ENCODE measurements around the gene BRF1.
"Not testable (repeated sequence)": the region's sequence is repeated elsewhere in the genome, so short reads cannot be mapped to it uniquely, and the experiment has no call there.

BRF1 gene, protein sequence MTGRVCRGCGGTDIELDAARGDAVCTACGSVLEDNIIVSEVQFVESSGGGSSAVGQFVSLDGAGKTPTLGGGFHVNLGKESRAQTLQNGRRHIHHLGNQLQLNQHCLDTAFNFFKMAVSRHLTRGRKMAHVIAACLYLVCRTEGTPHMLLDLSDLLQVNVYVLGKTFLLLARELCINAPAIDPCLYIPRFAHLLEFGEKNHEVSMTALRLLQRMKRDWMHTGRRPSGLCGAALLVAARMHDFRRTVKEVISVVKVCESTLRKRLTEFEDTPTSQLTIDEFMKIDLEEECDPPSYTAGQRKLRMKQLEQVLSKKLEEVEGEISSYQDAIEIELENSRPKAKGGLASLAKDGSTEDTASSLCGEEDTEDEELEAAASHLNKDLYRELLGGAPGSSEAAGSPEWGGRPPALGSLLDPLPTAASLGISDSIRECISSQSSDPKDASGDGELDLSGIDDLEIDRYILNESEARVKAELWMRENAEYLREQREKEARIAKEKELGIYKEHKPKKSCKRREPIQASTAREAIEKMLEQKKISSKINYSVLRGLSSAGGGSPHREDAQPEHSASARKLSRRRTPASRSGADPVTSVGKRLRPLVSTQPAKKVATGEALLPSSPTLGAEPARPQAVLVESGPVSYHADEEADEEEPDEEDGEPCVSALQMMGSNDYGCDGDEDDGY
- 66.8 to 113 reads per million in 2 donors for total RNA-seq

DNA sequence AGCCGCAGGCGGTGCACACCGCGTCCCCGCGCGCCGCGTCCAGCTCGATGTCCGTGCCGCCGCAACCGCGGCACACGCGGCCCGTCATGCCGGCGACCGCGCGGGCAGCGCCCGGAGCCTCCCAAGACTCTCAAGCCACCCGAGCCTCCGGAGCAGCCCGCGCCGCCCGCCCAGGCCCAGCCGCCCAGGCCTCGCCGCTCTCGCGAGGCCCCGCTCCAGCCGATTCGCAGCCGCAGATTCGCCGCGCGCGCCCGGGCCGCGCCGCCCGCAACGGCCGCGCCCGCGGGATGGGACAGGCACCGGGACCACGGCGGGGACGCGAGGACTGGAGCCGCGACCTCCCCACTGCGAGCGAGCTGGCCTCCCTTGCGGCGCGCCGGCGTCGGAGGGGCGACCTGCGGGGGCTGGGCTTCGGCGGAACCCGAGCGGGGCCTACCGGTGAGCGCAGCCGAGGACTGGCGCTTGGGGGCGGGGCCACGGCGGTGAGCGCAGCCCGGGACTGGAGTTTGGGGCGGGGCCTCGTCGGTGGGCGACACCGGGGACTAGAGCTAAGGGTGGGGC lies at the start of gene BRF1:
TSS of gene BRF1 (minus strand) at position 460 of the 561 bp plus-strand sequence. CDS start at position 88, 372 bp downstream.
- DNase-seq, result peak; percentile 97

DNA sequence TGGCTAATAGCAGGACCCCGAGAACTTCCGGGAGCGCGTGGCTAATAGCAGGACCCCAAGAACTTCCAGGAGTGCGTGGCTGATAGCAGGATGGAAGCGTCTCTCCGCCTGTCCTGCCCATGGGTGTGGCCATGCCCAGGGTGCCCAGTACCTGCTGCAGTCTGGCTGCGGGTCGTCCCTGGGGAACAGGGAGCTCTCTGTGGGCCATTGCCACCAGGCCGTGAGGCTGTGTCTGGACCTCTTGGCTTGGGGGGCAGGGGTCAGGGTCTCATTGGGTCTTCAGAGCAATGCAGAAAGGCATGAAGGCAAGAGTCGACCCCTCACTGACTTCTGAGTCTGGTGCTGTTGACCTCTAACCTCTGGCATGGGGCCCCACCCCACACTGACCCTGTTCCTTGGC lies 49.2 kb upstream of the BRF1 start:
- DNase-seq, result no peak

DNA sequence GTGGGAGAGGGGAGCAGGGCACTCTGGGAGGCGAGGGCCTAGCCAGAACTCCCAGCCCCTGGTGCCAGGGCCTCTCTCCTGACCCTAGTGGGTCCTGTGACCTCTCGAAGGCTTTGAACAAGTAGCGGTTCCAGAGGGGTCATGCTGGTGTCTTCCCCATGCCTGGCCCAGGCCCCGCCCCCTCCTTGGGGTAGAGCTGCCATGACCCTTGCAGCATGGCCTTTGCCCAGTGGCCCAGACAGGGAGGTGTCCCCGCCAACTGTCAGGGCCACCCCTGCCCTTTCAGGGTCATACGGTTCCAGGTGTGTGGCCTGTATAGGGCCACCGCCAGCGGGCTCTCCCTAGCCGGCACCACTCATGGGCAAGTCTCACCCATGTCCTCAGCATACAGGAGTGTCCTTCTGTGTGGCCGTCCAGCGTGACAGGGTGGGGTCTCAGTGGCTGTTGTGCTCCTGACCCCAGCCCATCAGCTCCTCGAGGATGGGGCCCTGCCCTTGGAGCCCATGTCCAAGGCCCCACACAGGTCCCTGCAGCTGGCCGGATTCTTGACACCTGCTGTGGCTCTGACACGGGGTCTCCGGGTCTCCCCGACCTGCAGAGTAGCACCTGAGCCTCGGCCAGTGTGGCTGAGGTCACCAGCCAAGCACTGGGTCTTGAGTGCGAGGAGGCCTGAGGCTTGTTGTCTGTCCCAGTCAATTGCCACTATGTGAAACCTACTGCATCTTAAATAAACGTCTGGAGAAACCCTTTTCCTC lies 48.3 kb upstream of the BRF1 start:
- no peak for DNase-seq

DNA sequence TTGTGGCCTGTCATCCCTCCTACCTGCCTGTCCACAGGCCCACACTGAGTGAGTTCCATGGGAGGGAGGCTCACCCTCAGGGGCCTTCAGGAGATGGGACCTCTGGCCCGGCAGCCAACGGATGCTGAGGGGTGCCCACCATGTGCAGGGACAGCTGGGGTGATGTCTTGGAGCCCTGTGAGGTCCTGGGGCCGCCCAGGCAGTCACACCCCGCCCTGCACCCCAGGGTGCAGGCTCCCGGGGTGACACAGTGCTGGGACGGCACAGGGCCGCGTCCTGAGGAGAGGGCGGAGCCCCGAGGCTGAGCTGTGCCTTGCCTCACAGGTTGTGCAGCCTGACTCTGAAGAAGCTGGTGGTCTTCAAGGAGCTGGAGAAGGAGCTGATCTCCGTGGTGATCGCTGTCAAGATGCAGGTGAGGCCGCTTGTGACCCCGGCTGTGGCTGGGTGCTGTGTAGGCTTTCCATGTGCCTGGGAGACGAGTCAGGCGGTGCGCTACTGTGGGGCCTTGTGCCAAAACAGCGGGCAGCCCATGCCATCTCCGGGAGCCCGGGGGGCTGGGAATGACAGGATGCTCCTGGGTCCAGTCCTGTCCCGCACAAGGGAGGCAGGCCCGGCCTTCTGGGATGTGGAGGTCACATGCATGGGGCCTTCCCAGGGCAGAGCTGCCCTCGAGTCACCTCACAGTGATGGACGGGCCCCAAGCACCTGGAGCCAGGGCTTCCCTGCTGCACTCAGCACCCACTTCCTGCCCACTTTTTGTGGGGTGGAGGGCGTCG lies 47.6 kb upstream of the BRF1 start:
- no peak for DNase-seq

DNA sequence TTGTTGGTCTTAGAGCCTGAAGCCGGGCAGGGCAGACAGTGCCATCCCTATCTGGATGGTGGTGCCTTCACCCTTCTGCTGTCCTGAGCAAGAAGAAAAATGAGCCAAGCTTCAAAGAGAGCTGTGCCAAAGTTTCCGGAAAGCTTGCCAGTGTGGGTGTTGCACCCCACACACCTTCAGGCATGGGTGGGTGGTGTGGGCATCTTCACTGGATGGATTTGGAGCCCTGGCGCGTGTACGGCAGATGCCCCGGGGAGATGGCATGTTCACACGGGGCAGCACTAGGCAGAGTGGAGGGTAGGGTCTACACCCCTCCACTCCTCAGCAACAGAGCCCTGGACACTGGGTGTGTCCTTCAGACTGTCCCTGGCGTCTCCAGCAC lies 46.8 kb upstream of the BRF1 start:
- no peak for DNase-seq

DNA sequence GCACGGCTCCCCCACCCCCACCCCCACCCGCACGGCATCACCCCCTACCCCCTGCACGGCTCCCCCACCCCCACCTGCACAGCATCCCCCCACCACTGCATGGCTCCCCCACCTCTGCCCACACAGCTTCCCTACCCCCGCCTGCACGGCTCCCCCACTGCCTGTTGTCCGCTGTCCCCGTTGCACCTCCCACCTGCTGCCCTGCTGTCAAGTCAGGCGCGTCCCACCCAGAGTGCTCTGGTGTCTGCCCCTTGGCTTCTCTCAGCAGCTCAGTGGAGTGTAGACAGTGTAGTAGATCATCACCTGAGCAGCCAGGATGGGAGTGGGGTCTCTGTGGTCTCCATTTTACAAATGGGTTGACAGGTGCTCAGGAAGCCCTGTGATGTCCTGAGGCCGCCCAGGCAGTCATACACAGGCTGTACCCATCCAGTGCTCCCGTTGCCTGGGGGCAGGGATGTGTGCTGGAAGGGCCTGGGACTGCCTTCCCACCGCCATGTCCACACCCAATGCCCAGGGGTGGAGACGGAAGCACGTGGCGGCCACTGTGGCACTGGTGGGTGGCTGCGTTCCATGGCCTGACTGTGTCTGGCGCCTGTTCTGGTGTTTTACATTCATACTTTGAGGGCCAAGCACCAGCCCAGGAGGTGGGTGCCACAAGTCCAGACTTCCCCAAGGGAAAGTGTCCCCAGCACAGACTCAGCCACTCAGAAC lies 46.2 kb upstream of the BRF1 start:
- DNase-seq, result no peak

DNA sequence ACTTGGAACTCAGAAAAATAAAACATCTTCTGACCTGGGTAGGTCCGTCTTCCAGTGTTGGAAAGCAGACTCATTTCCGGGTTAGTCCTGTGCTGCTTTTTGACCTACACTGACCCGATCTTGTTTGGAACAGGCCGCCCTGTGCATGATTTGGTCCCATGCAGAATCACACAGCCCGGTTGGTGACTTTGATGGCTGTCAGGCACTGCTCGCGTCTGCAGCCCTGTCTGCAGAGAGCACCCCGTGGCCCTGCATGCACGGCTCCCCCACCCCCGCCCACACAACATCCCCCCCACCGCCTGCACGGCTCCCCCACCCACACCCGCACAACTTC lies 45.4 kb upstream of the BRF1 start:
- DNase-seq, result no peak

DNA sequence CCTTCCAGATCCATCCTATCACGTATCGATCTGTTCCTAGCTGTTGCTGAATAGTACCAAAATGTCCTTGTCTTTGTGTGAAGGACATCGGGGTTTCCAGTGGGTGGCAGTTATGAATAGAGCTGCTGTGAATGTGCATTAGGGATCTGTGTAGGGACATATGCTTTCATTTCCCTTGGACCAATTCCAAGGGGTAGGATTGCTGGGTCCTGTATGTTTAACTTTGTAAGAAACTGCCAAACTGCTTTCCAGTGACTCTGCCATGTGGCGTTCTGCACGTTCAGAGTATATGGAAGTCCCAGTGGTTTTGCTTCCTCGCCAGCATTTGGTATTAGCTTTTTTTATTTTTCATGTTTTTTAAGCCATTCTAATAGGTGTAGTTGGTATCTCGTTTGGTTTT lies 42.4 kb upstream of the BRF1 start:
- DNase-seq, result no peak

DNA sequence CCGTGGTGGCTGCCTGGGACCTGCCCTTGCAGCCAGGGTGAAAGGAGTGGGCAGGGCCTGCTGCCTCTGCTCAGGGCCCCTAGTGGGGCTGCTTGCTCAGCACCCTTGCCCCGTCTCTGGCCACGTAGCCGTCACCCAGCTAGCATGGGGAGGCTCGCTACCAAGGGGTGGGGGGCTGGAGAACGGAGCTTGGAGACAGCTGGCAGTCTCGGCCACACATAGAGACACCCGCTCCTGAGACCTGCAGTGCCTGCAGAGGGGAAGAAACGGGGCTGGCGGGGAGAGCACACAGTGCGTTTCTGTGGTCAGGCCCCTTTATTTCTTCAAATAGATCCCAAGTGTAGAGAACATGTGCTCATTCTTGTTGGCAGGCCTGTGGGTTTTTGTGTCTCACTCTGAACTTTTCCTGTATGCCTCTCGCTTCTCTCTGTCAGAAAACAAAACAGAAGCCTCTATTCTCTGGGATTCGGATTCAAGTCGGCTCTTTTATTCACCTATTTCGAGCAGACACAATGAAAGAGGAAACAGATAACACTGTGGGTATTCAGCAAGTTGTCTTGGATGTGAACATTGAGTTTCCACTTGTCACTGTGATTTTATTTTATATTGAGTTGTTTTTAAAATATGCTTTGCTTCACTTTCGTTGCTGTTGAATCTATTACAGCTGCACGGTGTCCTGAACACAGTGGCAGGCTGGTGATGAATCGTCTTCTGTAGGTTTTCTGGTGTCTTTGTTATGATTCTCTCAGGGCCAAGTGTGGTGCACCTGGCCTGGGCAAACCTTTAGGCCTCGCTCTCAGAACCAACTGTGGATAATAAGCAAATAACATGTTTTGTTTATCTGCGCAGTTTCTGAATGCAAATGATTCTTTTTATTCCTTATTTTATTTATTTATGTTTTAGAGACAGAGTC lies 40.3 kb upstream of the BRF1 start:
- DNase-seq, result no peak

DNA sequence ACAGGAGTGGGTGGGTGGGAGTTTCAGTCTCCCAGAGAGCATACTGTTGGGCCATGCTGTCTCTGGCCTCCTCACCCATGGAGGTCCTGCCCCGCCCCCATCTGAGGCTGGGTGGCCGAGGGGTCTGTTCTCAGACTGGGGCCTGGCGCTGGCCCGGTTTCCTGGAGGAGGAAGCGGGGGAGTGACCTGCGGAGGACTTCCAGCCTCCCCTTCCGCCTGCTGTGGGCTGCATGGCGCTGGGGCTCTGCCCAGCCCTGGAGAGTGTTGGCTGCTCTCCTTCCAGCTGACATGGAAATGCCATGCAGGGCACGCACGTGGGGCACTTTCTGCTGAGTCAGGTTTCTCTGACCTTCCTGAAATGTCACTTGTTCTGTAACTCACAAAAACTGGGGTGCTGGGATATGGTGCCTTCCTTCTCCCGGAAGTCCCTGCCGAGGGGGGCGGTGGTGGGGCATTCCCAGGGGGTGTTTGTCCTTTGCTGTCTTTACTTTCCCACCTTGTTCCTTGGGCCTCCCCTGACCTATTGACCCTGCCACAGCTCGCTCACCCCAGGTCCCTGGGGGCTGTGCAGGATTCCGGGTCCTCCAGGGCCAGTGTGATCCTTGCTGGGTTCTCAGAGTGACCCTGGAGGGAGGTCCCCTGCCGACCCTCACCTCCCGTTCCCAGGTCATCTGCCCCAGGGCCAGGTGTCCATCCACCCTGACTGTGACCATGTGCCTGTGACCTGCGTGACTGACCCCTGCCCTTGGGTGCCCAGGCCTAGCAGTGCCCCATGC lies 37.4 kb upstream of the BRF1 start:
- no peak for DNase-seq

DNA sequence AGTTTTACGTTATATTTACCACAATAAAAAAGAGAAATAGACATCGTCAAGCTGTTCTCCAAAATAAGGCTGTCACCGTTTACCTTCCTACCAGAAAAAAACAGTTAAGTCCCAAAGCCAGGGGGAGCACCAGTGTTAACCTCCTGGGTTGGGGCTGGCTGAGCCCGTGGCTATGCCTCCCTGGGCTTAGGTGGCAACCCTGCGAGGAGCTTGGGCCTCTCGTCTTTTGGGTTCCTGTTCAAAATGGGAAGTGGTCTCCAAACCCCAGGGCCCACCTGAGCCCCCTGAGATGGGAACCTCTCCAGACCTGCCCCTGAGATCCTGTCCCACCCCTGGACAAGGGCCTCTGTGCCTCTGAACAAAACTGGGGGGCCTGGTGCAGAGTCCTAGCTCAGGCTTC lies 36.6 kb upstream of the BRF1 start:
- no peak for DNase-seq

DNA sequence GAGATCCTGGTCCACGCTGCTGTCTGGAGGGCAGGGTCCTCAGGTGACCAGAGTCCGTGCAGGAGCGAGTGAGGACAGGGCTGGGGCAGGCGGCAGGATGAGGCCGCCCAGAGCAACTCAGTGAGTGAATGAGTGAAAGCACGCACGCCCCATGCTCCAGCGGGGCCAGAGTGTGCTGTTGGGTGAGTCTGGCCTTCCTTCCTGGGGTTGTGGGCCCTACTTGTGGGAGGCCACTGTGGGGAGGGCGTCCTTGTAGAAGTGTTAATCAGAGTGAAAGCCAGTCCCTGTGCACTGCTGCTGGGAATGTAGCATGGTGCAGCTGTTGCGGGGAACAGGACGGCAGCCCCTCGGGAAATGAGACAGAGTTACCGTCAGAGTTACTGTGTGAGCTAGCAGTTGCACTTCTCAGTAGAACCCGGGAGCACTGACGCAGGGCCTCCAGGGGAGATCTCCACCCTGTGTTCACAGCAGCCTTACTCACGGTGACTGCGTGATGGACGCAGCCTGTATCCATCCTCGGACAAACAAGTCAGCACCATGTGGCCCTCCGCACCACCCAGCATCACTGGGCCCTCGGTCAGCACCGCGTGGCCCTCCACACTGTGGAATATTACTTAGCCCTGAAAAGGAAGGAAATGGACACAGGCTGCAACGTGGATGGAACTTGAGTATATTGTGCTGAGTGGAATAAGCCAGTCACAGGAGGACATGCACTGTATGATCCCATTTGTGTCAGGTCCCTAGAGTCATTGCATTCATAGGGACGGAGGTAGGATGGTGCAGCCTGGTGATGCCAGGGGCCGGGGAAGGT lies 35.9 kb upstream of the BRF1 start:
- no peak for DNase-seq

DNA sequence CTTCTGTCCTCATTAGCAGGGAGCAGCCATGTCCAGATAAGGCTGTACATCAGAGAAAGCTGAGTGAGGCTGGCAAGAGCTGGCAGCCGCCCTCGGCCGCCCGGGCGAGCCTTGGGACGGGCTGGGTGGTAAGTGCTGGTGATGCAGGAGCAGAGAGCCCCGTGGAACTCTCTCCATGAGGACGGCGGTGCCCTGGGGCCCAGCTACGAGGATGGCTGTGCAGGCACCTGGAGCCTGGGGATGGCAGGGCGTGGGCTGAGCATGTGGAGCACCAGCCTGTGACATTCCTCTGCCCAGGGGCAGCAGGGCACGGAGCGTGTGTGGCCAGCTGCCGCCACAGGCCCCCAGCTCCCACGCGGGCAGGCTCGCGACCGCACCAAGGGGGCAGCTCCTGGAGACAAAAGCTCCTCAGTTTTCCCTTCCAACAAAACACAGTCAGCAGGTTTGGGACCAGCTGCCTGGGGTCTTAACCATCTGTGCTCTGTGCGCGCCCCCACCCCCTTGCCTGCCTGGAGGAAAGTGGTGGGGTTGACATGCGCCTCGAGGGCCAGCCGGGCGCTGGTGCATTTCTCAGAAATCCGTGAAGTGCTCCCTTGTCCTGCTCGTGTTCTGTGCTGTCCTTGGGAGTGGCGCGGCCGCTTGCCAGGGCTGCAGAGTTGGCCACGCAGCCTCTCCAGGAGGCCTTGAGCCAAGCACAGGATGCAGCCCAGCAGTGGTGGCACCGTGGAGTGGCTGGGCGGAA lies 35.1 kb upstream of the BRF1 start:
- no peak for DNase-seq

DNA sequence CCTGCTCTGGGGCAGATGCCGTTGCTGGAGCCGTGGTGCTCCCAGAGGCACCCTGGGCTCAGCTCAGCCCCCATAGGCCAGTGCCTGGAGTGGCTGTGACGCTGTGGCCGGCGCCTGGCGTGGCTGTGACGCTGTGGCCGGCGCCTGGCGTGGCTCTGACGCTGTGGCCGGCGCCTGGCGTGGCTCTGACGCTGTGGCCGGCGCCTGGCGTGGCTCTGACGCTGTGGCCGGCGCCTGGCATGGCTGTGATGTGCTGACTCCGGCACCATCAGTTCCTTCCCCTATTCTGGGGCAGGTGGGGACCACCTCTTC lies 34.4 kb upstream of the BRF1 start:
- not testable (repeated sequence) for DNase-seq

DNA sequence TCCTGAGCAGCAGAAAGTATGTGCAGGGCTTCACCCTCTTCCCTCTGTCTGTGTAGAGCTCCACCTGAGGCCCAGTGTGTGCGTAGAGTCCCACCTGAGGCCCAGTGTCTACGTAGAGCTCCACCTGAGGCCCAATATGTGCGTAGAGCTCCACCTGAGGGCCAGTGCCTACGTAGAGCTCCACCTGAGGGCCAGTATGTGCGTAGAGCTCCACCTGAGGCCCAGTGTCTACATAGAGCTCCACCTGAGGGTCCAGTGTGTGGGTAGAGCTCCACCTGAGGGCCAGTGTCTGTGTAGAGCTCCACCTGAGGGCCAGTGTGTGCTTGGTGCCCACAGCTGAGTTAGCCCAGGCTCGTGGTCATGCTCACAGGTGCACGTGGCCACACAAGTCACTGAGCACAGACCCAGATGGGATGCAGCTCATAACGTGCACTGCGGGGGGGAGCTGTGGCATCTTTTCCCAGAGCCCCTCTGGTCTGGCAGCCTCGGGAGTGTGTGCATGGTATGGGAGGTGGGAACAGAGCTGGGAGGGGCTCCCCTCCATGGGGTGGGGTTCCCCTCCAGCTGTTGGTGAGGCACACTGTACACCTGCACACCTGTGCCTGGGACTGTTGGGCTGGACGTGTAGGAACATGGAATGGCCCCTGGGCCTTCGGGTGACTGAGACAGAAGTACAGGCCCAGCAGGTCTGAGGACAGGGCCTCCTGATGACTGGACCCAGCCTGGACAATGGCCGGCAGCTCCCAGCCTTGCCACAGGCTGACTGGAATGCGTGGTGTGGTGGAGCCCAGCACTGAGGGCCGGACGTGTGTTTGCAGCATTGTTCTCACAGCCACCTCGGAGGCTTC lies 33.8 kb upstream of the BRF1 start:
- DNase-seq, result no peak

DNA sequence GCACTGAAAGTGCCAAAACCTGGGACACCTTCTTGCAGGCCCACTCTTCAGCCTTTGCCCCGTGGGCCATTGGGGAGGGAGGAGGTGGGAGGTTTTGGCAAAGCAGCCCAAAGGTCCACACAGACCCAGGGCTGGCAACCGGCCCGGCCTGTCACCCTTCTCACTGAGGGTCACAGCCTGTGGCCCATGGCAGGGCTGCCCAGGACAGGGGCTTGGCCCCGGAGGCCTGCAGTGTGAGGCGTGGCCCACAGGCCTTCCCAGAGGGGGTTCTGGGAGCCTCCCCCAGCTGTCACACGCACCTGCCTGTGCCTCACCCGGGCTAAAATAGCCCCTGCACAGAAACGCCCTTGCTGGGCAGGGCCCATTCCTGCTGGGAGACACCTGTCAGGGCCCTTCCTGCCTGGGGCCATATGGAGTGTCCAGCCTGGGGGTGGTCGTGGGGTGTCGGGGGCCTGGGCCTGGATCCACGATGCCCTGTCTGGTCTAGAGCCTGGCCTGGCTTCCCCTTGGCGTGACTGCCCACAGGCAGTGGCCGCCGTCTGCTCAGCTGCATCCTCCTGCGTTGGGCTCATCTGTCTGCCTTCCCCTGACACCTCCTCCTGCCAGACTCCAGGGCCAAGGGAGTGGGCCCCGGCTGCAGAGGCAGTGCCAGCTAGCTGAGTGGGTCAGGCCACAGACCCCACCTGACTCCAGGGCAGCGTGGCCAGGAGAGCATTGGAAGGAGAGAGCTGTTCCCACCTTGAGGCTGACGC lies 33.0 kb upstream of the BRF1 start:
- no peak for DNase-seq

DNA sequence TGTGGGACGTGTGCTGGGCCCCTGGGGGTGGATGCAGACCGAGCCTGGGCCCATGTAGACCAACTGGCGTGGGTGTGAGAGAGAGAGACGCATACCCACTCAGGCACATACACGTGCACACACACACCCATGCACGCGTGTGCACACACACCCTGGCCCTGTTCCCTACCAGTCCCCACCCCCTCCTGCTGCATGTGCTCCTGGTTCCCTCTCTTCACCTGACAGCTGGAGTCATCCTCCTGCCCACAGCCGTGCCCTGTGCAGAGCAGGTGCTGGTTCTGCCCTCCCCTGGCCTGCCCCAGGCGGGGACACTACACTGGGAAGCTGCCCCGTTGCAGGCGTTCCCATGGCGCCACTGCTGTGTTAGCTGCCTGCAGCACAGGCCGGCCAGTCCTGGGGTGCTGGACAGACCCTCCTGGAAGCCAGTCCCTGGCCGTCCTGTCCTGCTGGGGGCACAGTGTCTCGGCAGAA lies 32.3 kb upstream of the BRF1 start:
- DNase-seq, result no peak
